Hepatocyte (in vitro differentiated cells): ENCODE data around the gene ANKS3.

Experiments
- CTCF ChIP-seq: fragments of 200-600 bp; sonication (generic); IDR thresholded peaks from 2 replicates; pipeline ENCODE4 v1.5.1; 2016; ENCODE audit warnings: antibody characterized with exemption, mild to moderate bottlenecking; ENCODE audit not compliant: poor library complexity
- EZH2 ChIP-seq: fragments of 200-600 bp; sonication (generic); IDR thresholded peaks from 2 replicates; pipeline ENCODE4 v1.6.1; 2016; ENCODE audit warnings: antibody characterized with exemption, mild to moderate bottlenecking, borderline replicate concordance

- TF ChIP-seq CTCF: no peak
- TF ChIP-seq EZH2: no peak
Observed at GRCh38 chr16:4651827-4652226, 82.2 kb downstream of the ANKS3 start.
